Measurements from ENCODE around the gene PPP1R14B.

- TF ChIP-seq CTCF (IDR thresholded peaks at IDR 0.05; ENCODE audit: low read depth, low read length) (peak; percentile 15), POLR2A (IDR thresholded peaks at IDR 0.05; ENCODE audit: extremely low read depth, insufficient read length) (no peak), MYC (IDR thresholded peaks at IDR 0.05; ENCODE audit: low read depth, low read length) (no peak)
These were observed 39.4 kb upstream of the PPP1R14B start for GRCh38 chr11:64285885-64286800.

Data from NB4 (cell line).